ENCODE data around the gene ADD1.

Gene ADD1

DNA sequence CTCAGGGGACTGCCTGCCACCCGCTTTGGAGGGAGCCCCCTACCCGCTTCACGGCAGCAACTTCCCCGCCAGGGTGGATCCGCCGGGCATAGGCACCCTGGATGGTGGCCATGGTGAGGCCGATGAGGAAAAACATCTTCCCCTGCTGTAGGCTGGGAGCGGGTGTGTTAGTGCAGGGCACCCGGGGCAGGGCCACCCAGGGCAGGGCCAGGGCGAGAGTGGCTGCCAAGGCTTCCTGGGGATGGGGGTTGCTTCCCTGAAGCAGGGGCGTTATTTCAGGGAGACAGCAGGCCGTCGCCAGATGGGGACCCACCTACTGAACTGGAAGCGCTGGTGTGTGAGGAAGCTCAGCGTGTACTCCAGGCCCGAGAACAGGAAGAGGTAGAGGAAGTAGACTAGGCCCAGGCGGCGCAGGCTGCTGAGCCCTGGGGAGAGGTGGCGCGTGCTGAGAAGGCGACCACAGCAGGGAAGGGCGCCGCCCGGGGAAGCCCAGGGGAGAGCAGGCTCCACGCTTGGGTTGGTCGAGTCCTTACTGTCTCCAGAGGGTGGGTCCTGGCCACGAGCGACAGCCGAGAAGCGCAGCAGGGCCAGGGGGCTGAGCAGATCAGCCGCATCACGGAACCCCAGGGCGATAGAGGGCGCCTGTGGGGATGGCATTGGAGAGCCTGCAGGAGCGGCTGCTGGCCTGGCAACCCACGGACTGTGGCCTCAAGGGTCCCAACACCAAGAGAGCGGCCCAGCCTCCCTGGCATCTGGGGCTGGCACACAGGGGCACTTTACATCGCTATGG is 88.1 kb downstream of the ADD1 start:
- Histone ChIP-seq H3K4me3 (ENCODE audit: low read depth in 1 of 2, low read length in 2 of 2) (no peak overlapping the region), H3K27ac (ENCODE audit: low read depth, low read length) (no peak overlapping the region), H3K27me3 (ENCODE audit: control insufficient read depth in 1 of 2, insufficient read depth in 2 of 2, low read length in 2 of 2) (no peaks in the 10 kb centered on the region), H3K36me3 (ENCODE audit: insufficient read depth, low read length) (peaks cover 35% of the 10 kb centered on the region), H3K9me3 (ENCODE audit: low read length) (no peaks in the 10 kb centered on the region), H3K9ac (ENCODE audit: low read length) (no peak overlapping the region), H3K4me1 (ENCODE audit: insufficient read depth, low read length) (peaks cover 14% of the 10 kb centered on the region)

DNA sequence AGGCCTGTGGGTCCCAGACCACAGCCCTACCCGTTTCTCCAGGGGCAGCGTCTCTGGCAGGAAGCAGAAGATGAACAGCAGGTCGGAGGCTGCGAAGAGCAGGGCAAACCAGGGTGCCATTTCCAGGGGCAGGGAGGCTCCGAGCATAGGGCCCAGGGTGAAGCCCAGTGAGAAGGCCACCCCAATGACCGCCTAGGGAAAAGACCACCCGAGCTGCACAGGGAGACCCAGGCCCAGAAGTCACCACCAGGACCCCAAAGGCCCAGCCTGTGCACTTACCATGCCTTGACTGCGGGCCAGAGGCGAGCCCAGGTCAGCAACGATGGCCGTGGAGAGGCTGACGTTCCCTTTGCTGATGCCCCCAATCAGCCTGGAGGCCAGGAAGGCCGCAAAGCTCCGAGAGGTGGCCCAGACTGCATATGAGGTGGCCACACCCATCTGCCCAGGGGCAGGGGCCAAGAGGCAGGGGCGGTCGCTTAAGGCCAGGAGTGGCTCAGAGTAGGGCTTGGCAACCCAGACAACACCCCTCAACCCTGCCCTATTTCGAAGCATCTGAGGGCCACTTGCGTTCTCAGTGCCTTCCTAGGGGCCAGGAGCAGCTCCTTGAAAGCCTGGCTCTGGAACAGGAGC is 88.8 kb downstream of the ADD1 start:
- no peaks in the 10 kb centered on the region for H3K9me3 ChIP-seq (ENCODE audit: low read length)
- H3K36me3 ChIP-seq (ENCODE audit: insufficient read depth, low read length): peaks cover 34% of the 10 kb centered on the region
- H3K27ac ChIP-seq (ENCODE audit: low read depth, low read length): peak overlapping the region; percentile 19
- no peaks in the 10 kb centered on the region for H3K27me3 ChIP-seq (ENCODE audit: control insufficient read depth in 1 of 2, insufficient read depth in 2 of 2, low read length in 2 of 2)
- no peak overlapping the region for H3K9ac ChIP-seq (ENCODE audit: low read length)
- H3K4me3 ChIP-seq (ENCODE audit: low read depth in 1 of 2, low read length in 2 of 2): no peak overlapping the region
- H3K4me1 ChIP-seq (ENCODE audit: insufficient read depth, low read length): peaks cover 14% of the 10 kb centered on the region

DNA sequence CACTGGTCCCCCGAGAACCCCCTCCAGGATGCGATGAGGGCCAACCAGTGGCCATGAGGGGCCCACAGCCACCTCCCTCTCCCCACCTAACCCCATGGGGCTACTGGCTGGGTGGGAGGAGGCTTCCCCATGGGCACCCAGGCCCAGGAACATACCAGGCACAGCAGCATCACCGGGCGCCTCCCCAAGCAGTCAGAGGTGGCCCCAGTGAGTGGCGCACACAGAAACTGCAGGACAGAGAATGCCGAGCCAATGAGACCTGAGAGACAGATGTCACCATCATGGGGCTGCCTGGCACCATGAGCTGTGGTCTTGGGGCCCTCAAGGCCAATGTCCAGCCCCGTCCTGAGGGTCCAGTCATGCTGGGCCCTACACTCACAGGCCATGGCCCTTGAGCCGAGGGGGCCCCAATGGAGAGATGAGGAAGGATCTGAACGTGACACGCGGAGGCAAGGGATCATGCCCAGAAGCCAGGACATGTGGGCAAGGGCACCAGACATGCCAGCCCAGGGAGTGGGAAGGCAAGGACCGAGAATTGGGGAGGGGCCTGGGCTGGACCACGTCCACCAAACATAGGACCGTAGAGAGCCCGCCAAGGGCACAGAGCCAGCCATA is 89.4 kb downstream of the ADD1 start:
- peaks cover 14% of the 10 kb centered on the region for H3K4me1 ChIP-seq (ENCODE audit: insufficient read depth, low read length)
- no peaks in the 10 kb centered on the region for H3K27me3 ChIP-seq (ENCODE audit: control insufficient read depth in 1 of 2, insufficient read depth in 2 of 2, low read length in 2 of 2)
- H3K9ac ChIP-seq (ENCODE audit: low read length): no peak overlapping the region
- peaks cover 35% of the 10 kb centered on the region for H3K36me3 ChIP-seq (ENCODE audit: insufficient read depth, low read length)
- peak overlapping the region; percentile 41 to 54 for H3K4me3 ChIP-seq (ENCODE audit: low read depth in 1 of 2, low read length in 2 of 2)
- no peaks in the 10 kb centered on the region for H3K9me3 ChIP-seq (ENCODE audit: low read length)
- peak overlapping the region; percentile 67 for H3K27ac ChIP-seq (ENCODE audit: low read depth, low read length)

DNA sequence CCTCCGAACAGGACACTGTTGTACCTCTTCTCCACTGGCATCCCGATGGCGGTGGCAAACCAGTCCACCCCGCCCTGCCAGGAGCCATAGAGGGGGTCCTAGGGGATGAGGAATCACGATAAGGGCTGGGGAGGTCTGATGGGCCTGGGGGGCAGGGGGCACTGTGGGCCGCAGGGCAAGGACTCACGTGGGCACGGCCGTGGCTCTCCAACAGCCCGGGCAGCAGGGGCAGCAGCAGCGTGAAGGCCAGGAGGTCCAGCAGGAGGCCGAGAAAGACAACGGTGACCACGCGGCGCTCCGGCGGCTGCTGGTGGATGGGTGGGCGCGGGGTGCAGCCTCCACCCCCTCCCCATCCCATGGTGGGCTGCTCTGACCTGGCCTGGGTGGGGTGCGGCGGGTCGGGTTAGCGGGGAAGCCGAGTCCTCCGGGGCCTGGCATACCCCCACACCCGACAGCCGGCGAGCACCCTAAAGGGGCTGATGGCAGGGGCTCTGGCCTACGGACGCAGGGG is 90.0 kb downstream of the ADD1 start:
- H3K4me1 ChIP-seq (ENCODE audit: insufficient read depth, low read length): peaks cover 14% of the 10 kb centered on the region
- no peaks in the 10 kb centered on the region for H3K9me3 ChIP-seq (ENCODE audit: low read length)
- peak overlapping the region; percentile 67 for H3K27ac ChIP-seq (ENCODE audit: low read depth, low read length)

DNA sequence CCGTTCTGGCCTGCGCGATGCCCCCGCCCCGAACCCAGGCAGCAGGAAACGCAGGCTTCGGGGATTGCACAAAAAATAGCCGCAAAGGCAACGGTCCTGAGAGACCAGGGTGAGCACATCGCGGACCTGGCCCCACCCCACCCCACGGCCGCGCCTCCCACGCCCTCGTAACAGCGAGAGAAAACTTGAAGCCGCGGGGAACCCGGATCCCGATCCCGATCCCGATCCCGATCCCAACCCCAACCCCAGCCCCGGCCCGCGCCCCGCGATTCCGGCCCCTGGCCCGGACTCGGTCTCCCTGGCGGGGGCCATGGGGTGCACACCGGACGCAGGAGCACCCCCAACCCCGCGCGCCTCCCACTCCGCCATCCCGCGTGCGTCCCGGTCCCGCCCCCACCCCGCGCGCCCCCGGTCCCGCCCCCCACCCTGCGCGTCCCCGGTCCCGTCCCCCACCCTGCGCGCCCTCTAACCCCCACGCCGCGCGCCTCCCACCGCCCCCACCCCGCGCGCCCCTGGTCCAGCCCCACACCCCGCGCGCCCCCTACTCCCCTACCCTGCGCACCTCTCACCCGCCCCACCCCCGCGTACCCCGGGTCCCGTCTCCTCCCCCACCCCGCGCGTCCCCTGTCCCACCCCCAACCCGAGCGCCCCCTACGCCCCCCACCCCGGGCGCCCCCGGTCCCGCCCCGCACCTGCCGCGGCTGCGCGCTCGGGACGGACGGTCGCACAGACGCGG is 90.6 kb downstream of the ADD1 start:
- H3K4me3 ChIP-seq (ENCODE audit: low read depth in 1 of 2, low read length in 2 of 2): peak overlapping the region; percentile 79 to 93
- peaks cover 29% of the 10 kb centered on the region for H3K36me3 ChIP-seq (ENCODE audit: insufficient read depth, low read length)
- peak overlapping the region; percentile 96 for H3K27ac ChIP-seq (ENCODE audit: low read depth, low read length)
- peaks cover 14% of the 10 kb centered on the region for H3K4me1 ChIP-seq (ENCODE audit: insufficient read depth, low read length)
- no peaks in the 10 kb centered on the region for H3K27me3 ChIP-seq (ENCODE audit: control insufficient read depth in 1 of 2, insufficient read depth in 2 of 2, low read length in 2 of 2)
- no peaks in the 10 kb centered on the region for H3K9me3 ChIP-seq (ENCODE audit: low read length)
- H3K9ac ChIP-seq (ENCODE audit: low read length): no peak overlapping the region

More for the DNA sequence above, 90.0 kb downstream of the ADD1 start:
- peak overlapping the region; percentile 41 to 54 for H3K4me3 ChIP-seq (ENCODE audit: low read depth in 1 of 2, low read length in 2 of 2)
- H3K36me3 ChIP-seq (ENCODE audit: insufficient read depth, low read length): peaks cover 29% of the 10 kb centered on the region
- H3K9ac ChIP-seq (ENCODE audit: low read length): no peak overlapping the region
- no peaks in the 10 kb centered on the region for H3K27me3 ChIP-seq (ENCODE audit: control insufficient read depth in 1 of 2, insufficient read depth in 2 of 2, low read length in 2 of 2)

DNA sequence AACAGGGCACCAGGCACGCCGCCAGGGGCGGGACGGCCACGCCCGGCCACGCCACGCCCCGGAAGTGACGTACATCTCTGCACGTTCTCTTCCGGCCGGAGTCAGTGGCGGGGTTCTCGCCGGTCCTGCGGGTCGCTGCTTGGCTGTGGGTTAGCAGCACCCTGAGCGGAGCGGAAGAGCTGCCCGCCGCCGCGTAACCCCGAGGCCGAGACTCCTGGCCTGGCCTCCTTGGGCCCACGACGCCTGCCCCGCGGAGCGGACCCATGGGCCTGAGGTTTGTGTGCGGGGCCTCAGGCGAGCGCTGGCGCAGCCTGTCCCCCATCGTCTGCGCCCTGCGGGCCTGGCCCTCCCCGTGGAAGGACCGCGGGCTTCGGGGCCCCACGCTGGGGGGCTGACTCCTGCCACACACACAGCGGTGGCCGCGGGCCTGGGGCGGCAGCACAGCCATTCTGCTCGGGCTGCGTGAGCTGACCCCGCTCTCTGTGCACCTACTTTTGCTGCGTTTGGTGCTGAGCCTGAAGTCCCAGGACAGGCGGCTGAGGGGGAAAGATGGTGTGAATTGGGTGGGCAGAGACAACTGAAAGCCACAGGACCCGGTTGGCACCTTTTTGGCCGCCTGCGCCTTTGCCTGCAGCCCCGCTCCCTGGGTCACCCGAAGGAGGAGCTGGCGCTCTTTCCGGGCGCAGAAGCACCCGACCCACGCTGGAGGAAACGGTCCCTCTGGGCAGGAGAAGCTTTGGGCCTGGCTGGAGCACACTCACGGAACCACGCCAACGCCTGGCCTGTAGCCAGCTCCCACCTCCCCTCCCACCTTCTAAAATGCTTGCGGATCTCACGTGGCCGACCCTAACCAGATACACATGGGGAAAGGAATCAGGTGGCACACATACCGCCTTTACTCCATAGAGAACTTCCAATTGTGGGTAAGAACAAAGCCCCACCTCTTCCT is 91.4 kb downstream of the ADD1 start:
- Histone ChIP-seq H3K27me3 (ENCODE audit: control insufficient read depth in 1 of 2, insufficient read depth in 2 of 2, low read length in 2 of 2) (no peaks in the 10 kb centered on the region), H3K9me3 (ENCODE audit: low read length) (no peaks in the 10 kb centered on the region), H3K4me1 (ENCODE audit: insufficient read depth, low read length) (peaks cover 14% of the 10 kb centered on the region), H3K4me3 (ENCODE audit: low read depth in 1 of 2, low read length in 2 of 2) (peak overlapping the region; percentile 79 to 93), H3K27ac (ENCODE audit: low read depth, low read length) (peak overlapping the region; percentile 96), H3K9ac (ENCODE audit: low read length) (peak overlapping the region; percentile 12), H3K36me3 (ENCODE audit: insufficient read depth, low read length) (peaks cover 30% of the 10 kb centered on the region)

DNA sequence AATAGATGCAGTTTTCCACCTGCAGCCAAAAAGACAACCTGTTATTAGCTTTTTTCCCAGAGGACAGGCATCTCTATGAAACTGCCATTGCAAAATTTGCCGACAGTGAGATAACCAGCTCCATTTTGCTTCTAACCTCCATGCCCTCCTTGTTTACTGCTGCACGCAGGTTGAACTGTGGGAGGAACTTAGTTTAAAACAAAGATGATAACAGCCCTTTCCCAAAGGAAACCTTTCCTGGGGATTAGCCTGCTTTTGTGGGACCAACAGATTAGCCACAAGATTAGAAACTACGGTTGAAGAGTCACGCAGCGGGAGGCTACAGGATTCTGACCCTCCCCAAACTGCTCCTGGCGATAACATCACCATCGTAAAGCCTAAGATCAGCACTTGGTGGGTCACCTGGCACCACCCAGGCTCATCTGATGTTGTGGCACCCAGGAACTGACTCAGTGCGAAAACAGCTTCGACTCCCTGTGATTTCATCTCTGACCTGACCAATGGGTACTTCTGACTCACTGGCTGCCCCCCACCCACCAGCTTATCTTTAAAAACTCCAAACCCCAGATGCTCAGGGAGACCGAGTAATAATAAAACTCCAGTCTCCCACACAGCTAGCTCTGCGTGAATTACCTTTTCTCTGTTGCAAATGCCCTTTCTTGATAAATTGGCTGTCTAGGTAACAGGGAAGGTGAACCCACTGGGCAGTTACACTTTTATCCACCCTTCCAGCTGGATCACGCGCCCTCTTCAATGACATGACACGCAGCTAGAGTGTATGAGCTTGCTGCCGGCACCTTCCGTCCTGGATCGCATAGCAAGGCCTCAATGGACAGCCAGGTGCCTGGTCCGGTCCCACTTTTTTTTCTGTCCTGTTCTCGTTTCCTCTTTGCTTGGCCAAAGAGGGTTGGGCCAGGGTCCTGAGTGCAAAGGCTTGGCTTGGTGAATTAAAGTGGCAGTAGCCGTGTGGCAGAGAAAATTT is 92.4 kb downstream of the ADD1 start:
- H3K9me3 ChIP-seq (ENCODE audit: low read length): no peaks in the 10 kb centered on the region
- H3K4me3 ChIP-seq (ENCODE audit: low read depth in 1 of 2, low read length in 2 of 2): peak overlapping the region; percentile 79 to 93
- H3K4me1 ChIP-seq (ENCODE audit: insufficient read depth, low read length): peaks cover 14% of the 10 kb centered on the region
- H3K27ac ChIP-seq (ENCODE audit: low read depth, low read length): peak overlapping the region; percentile 96
- peak overlapping the region; percentile 12 for H3K9ac ChIP-seq (ENCODE audit: low read length)
- no peaks in the 10 kb centered on the region for H3K27me3 ChIP-seq (ENCODE audit: control insufficient read depth in 1 of 2, insufficient read depth in 2 of 2, low read length in 2 of 2)
- peaks cover 34% of the 10 kb centered on the region for H3K36me3 ChIP-seq (ENCODE audit: insufficient read depth, low read length)

DNA sequence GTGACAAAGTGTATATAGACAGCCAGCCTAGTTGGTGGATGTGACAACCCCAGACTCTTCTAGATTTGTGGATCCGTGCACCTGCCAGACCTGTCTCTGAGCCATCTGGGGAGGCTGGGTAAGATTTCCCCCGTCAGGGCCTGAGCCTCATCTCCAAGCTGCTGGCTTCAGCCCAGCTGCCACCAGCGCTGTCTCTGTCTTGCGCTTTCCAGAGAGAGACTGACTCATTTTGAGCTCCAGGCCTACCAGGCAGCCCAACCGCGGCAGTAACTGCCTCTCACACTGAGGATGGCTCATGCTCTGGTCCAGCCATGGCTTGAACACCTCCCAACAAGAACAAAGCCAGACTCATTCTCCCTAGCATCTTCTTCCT is 93.1 kb downstream of the ADD1 start:
- Histone ChIP-seq H3K4me3 (ENCODE audit: low read depth in 1 of 2, low read length in 2 of 2) (no peak overlapping the region), H3K9ac (ENCODE audit: low read length) (no peak overlapping the region), H3K27me3 (ENCODE audit: control insufficient read depth in 1 of 2, insufficient read depth in 2 of 2, low read length in 2 of 2) (no peaks in the 10 kb centered on the region), H3K27ac (ENCODE audit: low read depth, low read length) (no peak overlapping the region), H3K36me3 (ENCODE audit: insufficient read depth, low read length) (peaks cover 41% of the 10 kb centered on the region), H3K4me1 (ENCODE audit: insufficient read depth, low read length) (peaks cover 14% of the 10 kb centered on the region), H3K9me3 (ENCODE audit: low read length) (no peaks in the 10 kb centered on the region)

DNA sequence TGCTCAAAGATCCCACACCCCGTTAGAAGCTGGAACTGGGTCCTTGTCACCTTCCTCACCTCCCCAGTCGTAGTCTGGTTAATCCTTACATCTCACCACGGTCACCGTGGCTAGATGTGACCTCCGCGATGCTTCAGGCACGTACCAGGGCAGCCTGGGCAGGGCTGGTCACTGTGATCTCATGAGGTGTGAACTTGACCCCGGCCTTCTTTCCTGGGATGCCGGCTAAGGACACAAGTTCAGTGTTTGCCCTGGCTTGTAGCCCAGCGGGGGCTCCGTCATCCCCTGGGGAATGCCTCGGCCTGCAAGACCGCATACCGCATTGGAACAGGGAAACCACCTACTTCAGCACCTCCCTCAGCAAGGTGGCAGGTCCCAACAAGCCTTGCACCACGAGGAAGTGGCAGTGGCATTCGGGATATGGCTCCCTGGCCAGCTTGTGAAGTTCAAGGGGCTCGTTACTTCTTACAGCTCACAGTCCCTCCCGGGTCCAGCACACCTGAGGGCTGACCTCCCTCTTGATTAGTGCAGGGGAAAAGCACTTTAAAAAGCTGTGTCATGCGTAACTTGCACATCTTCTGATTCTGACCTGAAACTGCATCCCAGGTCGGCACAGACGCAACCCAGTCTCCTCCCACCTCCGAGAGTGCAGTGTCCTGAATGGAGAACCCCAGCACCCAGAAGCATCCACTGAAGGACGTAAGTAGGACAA is 93.7 kb downstream of the ADD1 start:
- Histone ChIP-seq H3K4me3 (ENCODE audit: low read depth in 1 of 2, low read length in 2 of 2) (no peak overlapping the region), H3K4me1 (ENCODE audit: insufficient read depth, low read length) (peaks cover 14% of the 10 kb centered on the region)

More for the DNA sequence above, 93.7 kb downstream of the ADD1 start:
- peaks cover 46% of the 10 kb centered on the region for H3K36me3 ChIP-seq (ENCODE audit: insufficient read depth, low read length)
- H3K9ac ChIP-seq (ENCODE audit: low read length): no peak overlapping the region
- H3K27ac ChIP-seq (ENCODE audit: low read depth, low read length): no peak overlapping the region
- H3K9me3 ChIP-seq (ENCODE audit: low read length): no peaks in the 10 kb centered on the region
- no peaks in the 10 kb centered on the region for H3K27me3 ChIP-seq (ENCODE audit: control insufficient read depth in 1 of 2, insufficient read depth in 2 of 2, low read length in 2 of 2)
